Caco-2 (cell line): ENCODE data around the gene IRF9. TPM values are rescaled to one million over a fixed set of nuclear protein-coding genes. Genes with fewer than 3 reads are reported as not detected.

ENCODE experiments used
- BruUV-seq: library from RNA; stranded (reverse); fragments of 400-500 nt; replicated peaks from 2 replicates; lab custom pipeline; 2021; lab: Mats Ljungman, UMichigan
- CTCF ChIA-PET: fragments of 300-600 bp; sonication (Branson Sonifier 250); formaldehyde crosslinking; loops from one replicate; lab custom pipeline; 2022; ENCODE audit warnings: antibody characterized with exemption; lab: Charles Lee
- POLR2A ChIA-PET: fragments of 300-600 bp; sonication (Branson Sonifier 250); formaldehyde crosslinking; loops from one replicate; lab custom pipeline; 2022; ENCODE audit warnings: antibody characterized with exemption; lab: Charles Lee
- DNase-seq, 2 experiments: peaks; one replicate each; pipeline versions ENCODE4 v3.0.0 to v3.0.0-alpha.2; 2020 to 2022
- H3K27me3 ChIP-seq: replicated peaks from 2 replicates; pipeline ENCODE4 v1.6.0; 2011; ENCODE audit warnings: low read length; ENCODE audit not compliant: control insufficient read depth, insufficient read depth
- H3K36me3 ChIP-seq: 2 replicates; pipeline ENCODE4 v1.5.1; 2011; ENCODE audit warnings: low read length; ENCODE audit not compliant: control insufficient read depth, insufficient read depth
- H3K4me1 ChIP-seq: fragments of 250-450 bp; sonication (Bioruptor Pico); 2 replicates; pipeline ENCODE4 v1.5.1; 2020; ENCODE audit warnings: mild to moderate bottlenecking
- H3K4me3 ChIP-seq: 2 replicates; pipeline ENCODE4 v1.5.1; 2011; ENCODE audit warnings: low read depth, mild to moderate bottlenecking, control low read depth, low read length
- H3K9me3 ChIP-seq: fragments of 250-450 bp; sonication (Bioruptor Pico); 2 replicates; pipeline ENCODE4 v1.5.1; 2020; ENCODE audit warnings: mild to moderate bottlenecking, moderate library complexity
- H3K27ac Mint-ChIP-seq: one replicate; pipeline ENCODE4 v1.8.0; 2022; ENCODE audit warnings: mixed read lengths; ENCODE audit not compliant: unreplicated experiment
- H3K27me3 Mint-ChIP-seq: one replicate; pipeline ENCODE4 v1.8.0; 2022; ENCODE audit warnings: mixed read lengths; ENCODE audit not compliant: insufficient read depth, unreplicated experiment
- H3K36me3 Mint-ChIP-seq: one replicate; pipeline ENCODE4 v1.8.0; 2022; ENCODE audit warnings: mild to moderate bottlenecking, mixed read lengths; ENCODE audit not compliant: insufficient read depth, unreplicated experiment
- H3K4me1 Mint-ChIP-seq: one replicate; pipeline ENCODE4 v1.8.0; 2022; ENCODE audit warnings: low read depth, mixed read lengths; ENCODE audit not compliant: unreplicated experiment
- H3K4me3 Mint-ChIP-seq: one replicate; pipeline ENCODE4 v1.8.0; 2022; ENCODE audit warnings: mild to moderate bottlenecking, moderate library complexity, mixed read lengths; ENCODE audit not compliant: unreplicated experiment
- H3K9me3 Mint-ChIP-seq: one replicate; pipeline ENCODE4 v1.8.0; 2022; ENCODE audit warnings: mixed read lengths; ENCODE audit not compliant: unreplicated experiment
- intact Hi-C: fragments of 100-400 bp; cut with micrococcal nuclease; formaldehyde crosslinking; loops from one replicate; pipeline ENCODE4 v1.10.0; 2022; ENCODE audit not compliant: unreplicated experiment
- total RNA-seq: library from RNA; stranded (reverse); gene quantifications from 2 replicates; pipeline ENCODE4 v1.2.3, GENCODE V29; 2022
- TF ChIP-seq, protein P1 (sequence below), 2 experiments: fragments of 200-600 bp in 1 of 2; IDR thresholded peaks; 1 replicate in 1 of 2; 2 replicates in 1 of 2; pipeline versions ENCODE4 v1.5.1 to v1.8.0; 2011 to 2022; ENCODE audit warnings: antibody characterized with exemption in 1 of 2, control low read depth in 1 of 2, inconsistent platforms in 1 of 2, low read depth in 1 of 2, low read length in 1 of 2, mild to moderate bottlenecking in 1 of 2, moderate library complexity in 1 of 2; ENCODE audit not compliant: insufficient read depth in 1 of 2, severe bottlenecking in 1 of 2, unreplicated experiment in 1 of 2

Gene IRF9
- total RNA-seq, 1 experiment from 2014 or later = 55.4 TPM

DNA sequence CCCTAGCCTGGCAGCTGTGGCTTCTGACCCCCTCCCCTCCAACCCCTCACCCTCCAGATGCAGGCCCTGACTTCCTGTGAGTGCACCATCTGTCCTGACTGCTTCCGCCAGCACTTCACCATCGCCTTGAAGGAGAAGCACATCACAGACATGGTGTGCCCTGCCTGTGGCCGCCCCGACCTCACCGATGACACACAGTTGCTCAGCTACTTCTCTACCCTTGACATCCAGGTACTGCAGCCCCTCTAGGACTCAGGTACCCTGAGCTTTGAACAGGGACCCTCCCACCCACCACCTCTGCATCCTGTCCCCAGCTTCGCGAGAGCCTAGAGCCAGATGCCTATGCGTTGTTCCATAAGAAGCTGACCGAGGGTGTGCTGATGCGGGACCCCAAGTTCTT lies 6.0 kb upstream of the IRF9 start:
- DNase-seq = no peak
- CTCF ChIA-PET = no interaction called here
- Histone ChIP-seq H3K36me3 (peaks cover 1% of the 10 kb centered on the region; the same call in 1 of the 2 replicates), H3K9me3 (no peaks in the 10 kb centered on the region), H3K4me3 (no peak overlapping the region), H3K27me3 (no peaks in the 10 kb centered on the region), H3K4me1 (no peaks in the 10 kb centered on the region; the same call in 1 of the 2 replicates)
- no peaks in the 10 kb centered on the region for H3K27me3 Mint-ChIP-seq
- H3K9me3 Mint-ChIP-seq = no peaks in the 10 kb centered on the region
- H3K27ac Mint-ChIP-seq = no peak overlapping the region
- H3K36me3 Mint-ChIP-seq = peaks cover 63% of the 10 kb centered on the region
- TF ChIP-seq, protein P1, sequence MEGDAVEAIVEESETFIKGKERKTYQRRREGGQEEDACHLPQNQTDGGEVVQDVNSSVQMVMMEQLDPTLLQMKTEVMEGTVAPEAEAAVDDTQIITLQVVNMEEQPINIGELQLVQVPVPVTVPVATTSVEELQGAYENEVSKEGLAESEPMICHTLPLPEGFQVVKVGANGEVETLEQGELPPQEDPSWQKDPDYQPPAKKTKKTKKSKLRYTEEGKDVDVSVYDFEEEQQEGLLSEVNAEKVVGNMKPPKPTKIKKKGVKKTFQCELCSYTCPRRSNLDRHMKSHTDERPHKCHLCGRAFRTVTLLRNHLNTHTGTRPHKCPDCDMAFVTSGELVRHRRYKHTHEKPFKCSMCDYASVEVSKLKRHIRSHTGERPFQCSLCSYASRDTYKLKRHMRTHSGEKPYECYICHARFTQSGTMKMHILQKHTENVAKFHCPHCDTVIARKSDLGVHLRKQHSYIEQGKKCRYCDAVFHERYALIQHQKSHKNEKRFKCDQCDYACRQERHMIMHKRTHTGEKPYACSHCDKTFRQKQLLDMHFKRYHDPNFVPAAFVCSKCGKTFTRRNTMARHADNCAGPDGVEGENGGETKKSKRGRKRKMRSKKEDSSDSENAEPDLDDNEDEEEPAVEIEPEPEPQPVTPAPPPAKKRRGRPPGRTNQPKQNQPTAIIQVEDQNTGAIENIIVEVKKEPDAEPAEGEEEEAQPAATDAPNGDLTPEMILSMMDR (IDR thresholded peaks at IDR 0.05; ENCODE audit: insufficient read depth in 1 of 2, low read depth in 1 of 2, low read length in 1 of 2, severe bottlenecking in 1 of 2, unreplicated experiment in 1 of 2) = no peak
- POLR2A ChIA-PET = interaction anchor here (0.7 kb wide), 1 partner anchor 116 kb away, joined by 3 read pairs; the partner anchor contains the start of gene RABGGTA
- BruUV-seq = no TSS peak
- intact Hi-C loops = no loop called here
- H3K4me1 Mint-ChIP-seq = no peaks in the 10 kb centered on the region
- no peak overlapping the region for H3K4me3 Mint-ChIP-seq

DNA sequence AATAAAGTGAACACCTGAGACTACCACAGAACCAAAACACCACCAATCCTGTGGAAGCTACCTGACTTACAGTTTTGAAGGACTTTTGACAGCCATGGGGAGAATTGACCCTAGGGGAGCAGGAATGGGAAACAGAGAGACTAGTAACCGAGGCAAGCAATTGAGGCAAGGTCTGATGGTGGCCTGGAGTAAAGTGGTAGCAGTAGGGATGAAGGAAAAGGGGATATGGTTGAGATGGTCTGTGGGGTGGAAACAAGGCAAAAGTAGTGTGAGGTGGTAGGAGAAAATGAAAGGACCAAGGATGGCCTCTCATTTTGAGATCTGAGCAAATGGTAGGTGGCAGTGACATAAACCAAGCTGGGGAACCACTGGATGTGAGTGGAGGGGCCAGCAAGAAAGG lies 4.2 kb upstream of the IRF9 start:
- DNase-seq = no peak
- Mint-ChIP-seq H3K27ac (no peak overlapping the region), H3K36me3 (peaks cover 58% of the 10 kb centered on the region), H3K4me1 (peaks cover 6% of the 10 kb centered on the region), H3K4me3 (no peak overlapping the region), H3K27me3 (no peaks in the 10 kb centered on the region), H3K9me3 (no peaks in the 10 kb centered on the region)
- Histone ChIP-seq H3K4me3 (no peak overlapping the region), H3K4me1 (peaks cover 8% of the 10 kb centered on the region), H3K36me3 (peaks cover 2% of the 10 kb centered on the region; the same call in 1 of the 2 replicates), H3K9me3 (no peaks in the 10 kb centered on the region), H3K27me3 (no peaks in the 10 kb centered on the region)
- POLR2A ChIA-PET = no interaction called here
- TF ChIP-seq, protein P1 (IDR thresholded peaks at IDR 0.05; ENCODE audit: insufficient read depth in 1 of 2, low read depth in 1 of 2, low read length in 1 of 2, severe bottlenecking in 1 of 2, unreplicated experiment in 1 of 2) = no peak
- CTCF ChIA-PET = no interaction called here
- no TSS peak for BruUV-seq
- intact Hi-C loops = no loop called here

DNA sequence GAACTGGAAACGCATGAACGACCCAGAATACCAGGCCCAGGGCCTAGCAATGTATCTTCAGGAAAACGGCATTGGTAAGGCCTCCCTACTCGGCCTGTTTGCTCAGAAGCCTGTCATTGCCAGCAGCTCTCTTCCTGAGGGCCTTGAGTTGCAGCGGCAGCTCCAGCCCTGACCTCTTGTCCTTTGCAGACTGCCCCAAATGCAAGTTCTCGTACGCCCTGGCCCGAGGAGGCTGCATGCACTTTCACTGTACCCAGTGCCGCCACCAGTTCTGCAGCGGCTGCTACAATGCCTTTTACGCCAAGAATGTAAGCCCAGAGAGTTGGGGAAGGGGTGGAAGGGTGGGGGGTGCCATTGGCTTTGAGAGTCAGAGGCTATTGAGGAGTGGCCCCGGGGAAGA lies 3.7 kb upstream of the IRF9 start:
- Mint-ChIP-seq H3K27ac (no peak overlapping the region), H3K36me3 (peaks cover 53% of the 10 kb centered on the region), H3K27me3 (no peaks in the 10 kb centered on the region), H3K9me3 (no peaks in the 10 kb centered on the region), H3K4me1 (peaks cover 6% of the 10 kb centered on the region), H3K4me3 (no peak overlapping the region)
- H3K9me3 ChIP-seq = no peaks in the 10 kb centered on the region
- no peak overlapping the region for H3K4me3 ChIP-seq
- peaks cover 12% of the 10 kb centered on the region for H3K4me1 ChIP-seq
- ChIA-PET CTCF (no interaction called here), POLR2A (interaction anchor here (0.8 kb wide), 1 partner anchor 43 kb away, joined by 4 read pairs; the partner anchor contains the start of genes DCAF11 and NRL)
- TF ChIP-seq, protein P1 (IDR thresholded peaks at IDR 0.05; ENCODE audit: insufficient read depth in 1 of 2, low read depth in 1 of 2, low read length in 1 of 2, severe bottlenecking in 1 of 2, unreplicated experiment in 1 of 2) = no peak
- no peaks in the 10 kb centered on the region for H3K27me3 ChIP-seq
- BruUV-seq = no TSS peak
- peaks cover 2% of the 10 kb centered on the region; the same call in 1 of the 2 replicates for H3K36me3 ChIP-seq
- intact Hi-C loops = no loop called here
- no peak for DNase-seq
